Measurements from ENCODE around the gene ARHGAP11A. TPM values are rescaled to one million over a fixed set of nuclear protein-coding genes. Genes with fewer than 3 reads are reported as not detected.
"Not testable (repeated sequence)": the region's sequence is repeated elsewhere in the genome, so short reads cannot be mapped to it uniquely, and the experiment has no call there.

Gene ARHGAP11A
- total RNA-seq: 10.7 TPM
- polyA plus RNA-seq (ENCODE audit: insufficient read depth in 1 of 8, insufficient read length in 8 of 8, low replicate concordance in 1 of 8): 10 to 100 TPM; 10.6 to 28.7 (median 18.1) TPM
- long read RNA-seq, donor 1: 0 reads
- long read RNA-seq, donor 2, full-length matches to known transcripts: 1 of 1 reads
- long read RNA-seq, donor 2, partial matches to known transcripts: 0 of 1 reads
- long read RNA-seq, donor 2, other reads (novel, unspliced or antisense): 0 of 1 reads
- long read RNA-seq, donor 3, partial matches to known transcripts: 5 of 5 reads
- long read RNA-seq, donor 3, other reads (novel, unspliced or antisense): 0 of 5 reads
- long read RNA-seq, donor 4, full-length matches to known transcripts: 1 of 1 reads
- long read RNA-seq, donor 4, partial matches to known transcripts: 0 of 1 reads
- long read RNA-seq, donor 4, other reads (novel, unspliced or antisense): 0 of 1 reads
- long read RNA-seq, donor 5, full-length matches to known transcripts: 3 of 12 reads
- long read RNA-seq, donor 5, partial matches to known transcripts: 9 of 12 reads
- long read RNA-seq, donor 5, other reads (novel, unspliced or antisense): 0 of 12 reads
- long read RNA-seq, donor 6, full-length matches to known transcripts: 2 of 2 reads
- long read RNA-seq, donor 6, partial matches to known transcripts: 0 of 2 reads
- long read RNA-seq, donor 6, other reads (novel, unspliced or antisense): 0 of 2 reads
- long read RNA-seq, donor 7: 0 reads
- long read RNA-seq, donor 8: 0 reads
- long read RNA-seq, donor 9: 0 reads
- long read RNA-seq, donor 10, partial matches to known transcripts: 0 of 1 reads
- long read RNA-seq, donor 10, other reads (novel, unspliced or antisense): 0 of 1 reads
- long read RNA-seq, donor 11, partial matches to known transcripts: 0 of 1 reads
- long read RNA-seq, donor 11, other reads (novel, unspliced or antisense): 0 of 1 reads

DNA sequence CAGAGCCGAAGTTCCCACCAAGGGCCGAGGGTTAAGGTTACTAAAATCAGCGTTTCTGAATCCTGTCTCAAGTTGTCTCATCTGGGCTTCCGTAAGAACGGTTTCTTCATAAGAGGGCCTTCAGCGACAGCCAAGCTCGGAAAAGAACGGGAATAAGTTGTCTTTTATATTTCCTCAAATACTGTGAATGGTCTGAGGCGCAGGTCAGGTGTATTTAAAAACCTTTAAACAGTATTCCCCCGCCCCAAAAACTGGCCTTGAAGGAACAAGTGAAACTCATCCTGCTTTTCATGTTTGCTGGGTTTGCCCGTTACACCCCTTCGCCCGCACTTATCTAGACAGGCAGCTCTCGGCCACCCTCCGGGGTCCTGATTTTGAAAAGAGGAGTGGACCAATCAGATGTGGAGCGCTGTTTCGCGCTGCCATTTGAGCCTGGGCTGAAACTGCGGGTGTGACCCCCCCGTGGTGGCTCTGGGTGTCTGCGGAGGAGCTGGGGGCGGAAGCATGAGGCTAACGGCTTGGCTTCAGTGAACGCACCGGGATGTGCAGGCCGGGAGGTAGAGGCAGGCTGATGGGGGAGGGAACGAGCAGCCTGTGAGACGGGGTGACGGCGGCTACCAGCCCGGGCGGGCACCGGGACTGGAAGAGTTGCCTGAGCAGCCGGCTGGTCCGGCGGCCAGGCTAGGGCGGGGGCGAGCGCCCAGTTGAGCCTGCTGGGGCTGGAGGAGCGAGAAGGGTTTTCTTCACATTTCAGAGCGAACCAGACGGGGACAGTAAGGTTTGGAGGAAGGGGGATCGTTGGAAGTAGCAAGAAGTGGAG lies at the start of gene ARHGAP11A:
Gene ARHGAP11A (plus strand): TSS at position 454 of the 820 bp plus-strand sequence. CDS start 708 bp downstream, outside the sequence.
- not testable (repeated sequence) for H3K4me1 ChIP-seq (ENCODE audit: control insufficient read depth, insufficient read depth, low read length)
- 0% methylated on average over 9 of the region's 43 CpGs for WGBS (ENCODE audit: insufficient coverage)
- H3K27ac ChIP-seq (ENCODE audit: low read length): peak within 1 kb of the TSS; percentile 84

DNA sequence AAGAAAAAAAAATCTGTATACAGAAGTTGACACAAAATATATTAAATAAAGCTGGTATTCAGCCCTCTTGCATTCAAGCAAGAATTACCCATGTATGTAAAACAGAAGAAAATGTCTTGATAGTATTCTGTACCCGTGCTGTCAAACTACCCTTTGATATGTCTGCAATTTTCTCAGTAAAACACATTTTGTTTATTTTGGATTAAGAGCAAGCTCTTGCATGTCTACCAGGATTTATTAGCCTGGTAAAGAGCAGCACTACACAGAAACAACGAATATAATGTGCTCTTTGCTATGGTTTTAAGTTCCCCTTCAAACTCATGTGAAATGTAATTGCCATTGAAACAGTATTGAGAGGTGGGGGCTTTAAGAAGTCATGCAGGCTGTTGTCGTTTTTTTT lies 46.3 kb upstream of the ARHGAP11A start:
- H3K27me3 ChIP-seq (ENCODE audit: control insufficient read depth, insufficient read depth, low read length); DNase-seq; H3K9me3 ChIP-seq (replicated peaks; ENCODE audit: control insufficient read depth, low read depth, low read length); H3K4me3 ChIP-seq (ENCODE audit: low read length); H3K36me3 ChIP-seq (ENCODE audit: control insufficient read depth, insufficient read depth, low read length); H3K4me1 ChIP-seq (ENCODE audit: control insufficient read depth, insufficient read depth, low read length); H3K27ac ChIP-seq (ENCODE audit: low read length): not testable (repeated sequence)
- no CpG with 5 or more reads among the region's 3 CpGs for WGBS (ENCODE audit: insufficient coverage)

More for the DNA sequence above, at the start of gene ARHGAP11A:
- H3K4me3 ChIP-seq (ENCODE audit: low read length): peak within 1 kb of the TSS; percentile 56
- DNase-seq: peak; percentile 97
- H3K9me3 ChIP-seq (replicated peaks; ENCODE audit: control insufficient read depth, low read depth, low read length); H3K36me3 ChIP-seq (ENCODE audit: control insufficient read depth, insufficient read depth, low read length); H3K27me3 ChIP-seq (ENCODE audit: control insufficient read depth, insufficient read depth, low read length): not testable (repeated sequence)

DNA sequence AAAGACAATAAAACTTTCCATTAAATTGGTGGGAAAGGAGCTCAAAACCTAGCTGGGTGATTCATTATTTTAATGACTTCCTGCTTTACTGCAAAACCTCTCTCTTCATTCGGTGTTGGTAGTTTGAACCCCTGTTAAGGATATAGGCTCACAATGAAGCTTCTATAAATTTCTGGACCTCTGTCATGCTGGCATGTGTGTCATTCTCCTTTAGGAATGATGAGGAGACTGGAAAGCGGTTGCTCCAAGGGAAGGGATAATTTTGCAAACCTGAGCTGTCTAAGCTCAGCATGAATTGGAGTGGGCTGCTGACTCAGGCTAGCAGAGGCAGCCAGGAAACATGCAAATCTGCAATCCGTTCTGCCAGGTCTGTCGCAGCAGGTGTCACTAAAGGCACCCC lies 36.8 kb upstream of the ARHGAP11A start:
- not testable (repeated sequence) for H3K9me3 ChIP-seq (replicated peaks; ENCODE audit: control insufficient read depth, low read depth, low read length); H3K4me3 ChIP-seq (ENCODE audit: low read length); H3K4me1 ChIP-seq (ENCODE audit: control insufficient read depth, insufficient read depth, low read length); H3K27me3 ChIP-seq (ENCODE audit: control insufficient read depth, insufficient read depth, low read length); H3K27ac ChIP-seq (ENCODE audit: low read length); H3K36me3 ChIP-seq (ENCODE audit: control insufficient read depth, insufficient read depth, low read length); DNase-seq
- no CpG with 5 or more reads among the region's 4 CpGs for WGBS (ENCODE audit: insufficient coverage)

GRCh38 chr15:32585844-32586243 lies 29.5 kb upstream of the ARHGAP11A start:
- no CpG with 5 or more reads among the region's 4 CpGs for WGBS (ENCODE audit: insufficient coverage)

DNA sequence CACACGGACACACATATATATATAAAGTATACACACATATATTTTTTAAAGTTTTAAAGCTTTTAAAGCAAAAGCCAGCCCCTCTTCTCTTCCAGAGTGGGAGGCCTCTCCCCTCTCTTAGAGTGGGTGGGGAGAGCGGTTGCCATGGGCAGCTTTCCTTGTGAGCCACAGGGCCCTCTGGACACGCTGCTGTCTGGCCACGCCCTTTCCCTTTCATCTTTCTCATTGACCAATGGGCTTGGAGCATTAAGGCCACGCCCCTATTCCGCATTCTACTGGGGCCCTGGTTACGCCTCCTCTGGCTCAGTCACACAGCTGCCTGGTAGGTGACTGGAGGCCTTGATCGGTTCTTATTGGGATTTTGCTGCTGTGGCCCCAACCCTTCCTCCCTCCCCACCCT lies 22.2 kb upstream of the ARHGAP11A start, which contains the start of gene GOLGA8N:
Gene GOLGA8N (plus strand): TSS at position 306 of the 400 bp plus-strand sequence.
- not testable (repeated sequence) for H3K27ac ChIP-seq (ENCODE audit: low read length)

More at GRCh38 chr15:32585844-32586243, 29.5 kb upstream of the ARHGAP11A start:
- H3K36me3 ChIP-seq (ENCODE audit: control insufficient read depth, insufficient read depth, low read length); H3K4me3 ChIP-seq (ENCODE audit: low read length); H3K9me3 ChIP-seq (replicated peaks; ENCODE audit: control insufficient read depth, low read depth, low read length); H3K4me1 ChIP-seq (ENCODE audit: control insufficient read depth, insufficient read depth, low read length); DNase-seq; H3K27me3 ChIP-seq (ENCODE audit: control insufficient read depth, insufficient read depth, low read length); H3K27ac ChIP-seq (ENCODE audit: low read length): not testable (repeated sequence)

GRCh38 chr15:32609518-32609917 lies 5.8 kb upstream of the ARHGAP11A start:
- DNase-seq; H3K36me3 ChIP-seq (ENCODE audit: control insufficient read depth, insufficient read depth, low read length); H3K4me3 ChIP-seq (ENCODE audit: low read length); H3K9me3 ChIP-seq (replicated peaks; ENCODE audit: control insufficient read depth, low read depth, low read length); H3K27ac ChIP-seq (ENCODE audit: low read length); H3K4me1 ChIP-seq (ENCODE audit: control insufficient read depth, insufficient read depth, low read length); H3K27me3 ChIP-seq (ENCODE audit: control insufficient read depth, insufficient read depth, low read length): not testable (repeated sequence)
- no CpG with 5 or more reads among the region's 2 CpGs for WGBS (ENCODE audit: insufficient coverage)

More for the DNA sequence above, 22.2 kb upstream of the ARHGAP11A start, which contains the start of gene GOLGA8N:
- H3K9me3 ChIP-seq (replicated peaks; ENCODE audit: control insufficient read depth, low read depth, low read length); H3K4me1 ChIP-seq (ENCODE audit: control insufficient read depth, insufficient read depth, low read length); H3K36me3 ChIP-seq (ENCODE audit: control insufficient read depth, insufficient read depth, low read length); H3K4me3 ChIP-seq (ENCODE audit: low read length); H3K27me3 ChIP-seq (ENCODE audit: control insufficient read depth, insufficient read depth, low read length); DNase-seq: not testable (repeated sequence)
- whole genome bisulfite sequencing (ENCODE audit: insufficient coverage): no CpG with 5 or more reads among the region's 8 CpGs

- DNase-seq: peak; percentile 37
- H3K4me1 ChIP-seq (ENCODE audit: control insufficient read depth, insufficient read depth, low read length); H3K9me3 ChIP-seq (replicated peaks; ENCODE audit: control insufficient read depth, low read depth, low read length); H3K36me3 ChIP-seq (ENCODE audit: control insufficient read depth, insufficient read depth, low read length); H3K27ac ChIP-seq (ENCODE audit: low read length); H3K4me3 ChIP-seq (ENCODE audit: low read length); H3K27me3 ChIP-seq (ENCODE audit: control insufficient read depth, insufficient read depth, low read length): not testable (repeated sequence)
- no CpG with 5 or more reads among the region's 3 CpGs for WGBS (ENCODE audit: insufficient coverage)
These were observed 4.6 kb upstream of the ARHGAP11A start for GRCh38 chr15:32610719-32611118.

DNA sequence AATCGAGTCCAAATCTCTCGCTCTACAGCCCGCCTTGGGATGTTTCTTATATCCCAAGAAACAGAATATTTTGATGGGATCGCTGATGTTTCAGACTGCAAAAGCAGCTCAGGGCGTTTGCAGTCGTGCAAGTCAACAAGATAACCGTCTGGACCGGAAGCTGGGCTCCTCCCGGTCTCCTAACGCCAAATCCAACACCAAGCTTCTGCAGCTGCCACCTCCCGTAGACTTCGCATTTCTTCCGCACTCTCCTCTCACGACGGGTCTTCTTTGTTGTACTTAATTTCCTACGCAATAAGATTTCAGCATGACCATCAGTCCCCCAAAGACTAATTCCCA lies 623 bp upstream of the ARHGAP11A start:
- peak overlapping the region; percentile 84 for H3K27ac ChIP-seq (ENCODE audit: low read length)
- not testable (repeated sequence) for DNase-seq; H3K4me1 ChIP-seq (ENCODE audit: control insufficient read depth, insufficient read depth, low read length); H3K9me3 ChIP-seq (replicated peaks; ENCODE audit: control insufficient read depth, low read depth, low read length); H3K27me3 ChIP-seq (ENCODE audit: control insufficient read depth, insufficient read depth, low read length); H3K36me3 ChIP-seq (ENCODE audit: control insufficient read depth, insufficient read depth, low read length)
- H3K4me3 ChIP-seq (ENCODE audit: low read length): peak overlapping the region; percentile 56
- no CpG with 5 or more reads among the region's 16 CpGs for WGBS (ENCODE audit: insufficient coverage)

DNA sequence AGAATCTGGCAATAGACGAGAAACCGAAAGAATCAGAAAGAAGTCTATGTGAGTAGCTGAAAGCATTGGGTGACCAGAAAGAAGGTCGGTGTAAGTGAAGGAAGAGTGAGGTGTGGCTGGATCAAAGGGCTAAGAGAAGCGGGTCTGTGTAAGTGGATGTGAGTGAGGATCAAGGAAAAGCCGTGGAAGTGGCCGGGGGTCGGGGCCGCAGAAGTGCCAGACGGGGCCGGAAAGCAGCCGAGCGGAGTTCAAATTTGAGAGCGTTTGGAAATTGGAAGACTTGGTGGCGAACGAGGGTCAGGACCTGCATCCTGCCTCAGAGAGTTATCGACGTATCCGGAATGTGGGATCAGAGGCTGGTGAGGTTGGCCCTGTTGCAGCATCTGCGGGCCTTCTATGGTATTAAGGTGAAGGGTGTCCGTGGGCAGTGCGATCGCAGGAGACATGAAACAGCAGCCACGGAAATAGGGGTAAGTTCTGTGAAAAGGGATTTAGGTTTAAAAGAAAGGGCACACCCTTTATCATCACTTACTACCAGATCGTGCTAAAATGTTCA lies 645 bp downstream of the ARHGAP11A start:
- peak; percentile 17 for DNase-seq
- not testable (repeated sequence) for H3K9me3 ChIP-seq (replicated peaks; ENCODE audit: control insufficient read depth, low read depth, low read length); H3K27ac ChIP-seq (ENCODE audit: low read length); H3K4me1 ChIP-seq (ENCODE audit: control insufficient read depth, insufficient read depth, low read length); H3K27me3 ChIP-seq (ENCODE audit: control insufficient read depth, insufficient read depth, low read length); H3K36me3 ChIP-seq (ENCODE audit: control insufficient read depth, insufficient read depth, low read length)
- H3K4me3 ChIP-seq (ENCODE audit: low read length): peak overlapping the region; percentile 56
- WGBS (ENCODE audit: insufficient coverage): 0% methylated on average over 2 of the region's 24 CpGs
